Stimulated activated CD4-positive, alpha-beta T cell treated with anti-CD3 and anti-CD28 coated beads, Interleukin-15, amount 100 ng/mL, for 48 hours (primary cell): Measurements from ENCODE around the gene USP50.
"Not testable (repeated sequence)": the region's sequence is repeated elsewhere in the genome, so short reads cannot be mapped to it uniquely, and the experiment has no call there.

Source experiments
- DNase-seq, 2 donors: peaks; one replicate each; pipeline ENCODE4 v3.0.0-alpha.2; 2020; ENCODE audit warnings: low read depth in 2 of 2

USP50 gene

DNA sequence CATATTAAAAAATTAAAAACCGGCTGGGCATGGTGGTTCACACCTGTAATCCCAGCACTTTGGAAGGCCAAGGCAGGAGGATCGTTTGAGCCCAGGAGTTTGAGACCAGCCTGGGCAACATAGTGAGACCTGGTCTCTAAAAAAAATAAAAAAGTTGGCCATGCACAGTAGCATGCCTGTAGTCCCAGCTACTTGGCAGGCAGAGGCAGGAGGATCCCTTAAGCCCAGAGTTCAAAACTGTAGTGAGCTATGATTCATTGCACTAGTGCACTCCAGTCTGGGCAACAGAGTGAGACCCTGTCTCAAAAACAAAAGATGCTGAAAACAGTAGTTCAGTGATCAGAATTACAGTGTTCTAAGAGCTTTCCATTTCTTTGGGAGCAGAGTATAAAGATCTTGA is 40.8 kb downstream of the USP50 start:
- DNase-seq, result not testable (repeated sequence)

DNA sequence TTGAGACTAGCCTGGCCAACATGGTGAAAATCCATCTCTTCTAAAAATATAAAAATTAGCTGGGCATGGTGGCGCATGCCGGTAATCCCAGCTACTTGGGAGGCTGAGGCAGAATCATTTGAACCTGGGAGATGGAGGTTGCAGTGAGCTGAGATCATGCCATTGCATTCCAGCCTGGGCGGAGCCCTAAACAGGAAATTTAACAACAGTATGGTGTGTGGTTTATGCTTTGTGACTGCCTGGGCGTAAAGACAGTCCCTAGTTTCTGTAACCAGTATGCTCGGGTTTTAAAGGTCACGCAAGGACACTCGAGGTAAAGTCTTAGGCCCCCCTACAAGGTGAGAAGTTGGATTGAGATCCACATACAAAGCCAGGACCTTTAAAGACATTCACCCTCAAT is 43.3 kb downstream of the USP50 start:
- DNase-seq, result no peak

DNA sequence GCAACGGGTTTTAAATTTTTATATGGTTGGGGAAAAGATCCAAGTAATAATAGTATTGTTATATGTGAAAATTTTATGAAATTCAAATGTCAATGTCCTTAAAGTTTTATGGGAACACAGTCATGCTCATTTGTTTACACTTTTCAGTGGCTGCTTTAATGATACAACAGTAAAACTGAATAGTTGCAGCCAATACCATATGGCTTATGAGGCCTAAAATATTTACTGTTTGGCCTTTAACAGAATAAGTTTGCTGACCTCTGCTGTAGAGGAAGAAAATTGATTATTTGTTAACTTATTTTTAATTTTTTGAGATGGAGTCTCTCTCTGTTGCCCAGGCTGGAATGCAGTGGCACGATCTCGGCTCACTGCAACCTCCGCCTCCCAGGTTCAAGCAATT is 44.7 kb downstream of the USP50 start:
- DNase-seq, result no peak

DNA sequence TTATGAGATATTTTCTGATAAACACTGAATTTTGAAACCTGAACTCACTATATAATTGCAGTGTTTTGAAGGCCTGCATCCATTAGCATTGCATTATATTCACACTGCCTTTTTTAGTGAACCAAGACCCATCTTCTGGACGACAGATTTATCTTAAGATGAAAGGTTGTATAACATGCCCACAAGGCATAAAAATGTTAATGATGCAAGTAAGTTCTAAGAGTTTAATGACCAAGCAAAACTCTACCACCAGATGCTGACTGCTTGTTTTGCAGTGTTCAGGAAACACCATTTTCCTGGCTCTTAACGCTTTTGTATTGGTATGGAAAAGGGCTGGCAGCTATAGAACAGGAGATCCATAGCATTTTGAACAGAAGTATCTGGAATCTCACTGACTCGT is 46.1 kb downstream of the USP50 start:
- no peak for DNase-seq

DNA sequence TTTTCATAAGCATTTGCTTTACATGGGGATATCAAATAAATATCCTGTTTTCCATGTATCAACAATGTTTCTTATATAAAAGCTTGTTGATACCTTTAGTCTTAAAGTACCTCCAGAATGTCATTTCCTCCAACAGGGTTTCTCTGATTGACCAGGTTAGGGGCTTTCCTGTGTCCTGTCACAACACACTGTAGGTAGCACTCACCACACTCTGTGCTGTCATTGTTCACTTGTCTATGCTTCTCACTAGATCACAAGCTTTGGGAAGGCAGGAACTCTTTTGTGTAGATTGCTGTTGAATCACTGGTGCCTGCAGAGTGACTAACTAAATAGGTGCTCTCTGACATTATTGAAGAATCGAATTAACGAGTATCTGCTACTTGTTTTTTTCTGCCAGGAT is 49.8 kb downstream of the USP50 start:
- no peak for DNase-seq

DNA sequence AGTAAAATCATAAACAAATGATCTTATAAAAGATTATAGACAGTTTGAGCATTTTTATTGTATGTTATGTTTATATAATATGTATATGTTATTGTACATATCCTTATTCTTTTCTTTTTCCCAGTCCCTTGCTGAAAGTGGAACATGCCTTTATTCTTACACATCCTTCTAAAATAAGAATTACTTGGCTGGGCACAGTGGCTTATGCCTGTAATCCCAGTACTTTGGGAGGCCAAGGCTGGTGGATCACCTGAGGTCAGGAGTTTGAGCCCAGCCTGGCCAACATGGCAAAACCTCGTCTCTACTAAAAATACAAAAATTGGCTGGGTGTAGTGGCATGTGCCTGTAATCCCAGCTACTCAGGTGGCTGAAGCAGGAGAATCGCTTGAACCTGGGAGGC is 51.9 kb downstream of the USP50 start:
- DNase-seq, result not testable (repeated sequence)

DNA sequence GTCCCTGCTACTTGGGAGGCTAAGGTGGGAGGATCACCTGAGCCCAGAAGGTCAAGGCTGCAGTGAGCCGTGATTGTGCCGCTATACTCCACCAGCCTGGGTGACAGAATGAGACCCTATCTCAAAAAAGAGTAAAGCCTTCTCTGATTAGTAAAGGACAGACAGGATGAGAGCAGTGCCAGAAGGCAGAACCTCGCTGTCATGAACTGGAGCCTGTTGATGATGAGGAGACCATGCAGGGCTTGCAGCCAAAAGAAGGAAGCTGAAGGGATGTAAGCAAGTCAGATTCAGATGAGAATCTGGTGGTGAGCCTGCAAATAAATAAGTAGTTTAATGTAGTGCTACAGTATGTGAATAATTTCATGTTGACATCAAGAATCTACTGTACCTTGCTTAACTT is 52.8 kb downstream of the USP50 start:
- DNase-seq, result no peak

DNA sequence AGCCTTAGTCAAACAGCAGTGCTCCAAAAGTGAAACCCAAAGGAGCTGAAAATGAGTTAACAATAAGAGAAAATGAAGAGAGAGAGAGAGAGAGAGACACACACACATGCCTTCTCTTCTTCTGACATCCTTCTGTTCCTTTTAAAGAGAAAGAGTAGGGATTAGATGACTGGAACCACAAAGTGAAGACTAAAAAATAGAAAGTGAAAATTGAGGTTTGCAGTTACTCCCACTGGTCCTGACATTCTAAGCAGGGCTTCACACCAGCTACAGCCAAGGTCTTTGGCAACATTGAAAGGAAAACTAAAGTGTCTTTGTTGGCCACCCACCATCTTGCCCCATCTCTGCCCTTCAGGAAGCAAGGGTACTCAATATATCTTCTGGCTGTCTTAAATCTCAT is 59.2 kb downstream of the USP50 start:
- DNase-seq, result no peak

DNA sequence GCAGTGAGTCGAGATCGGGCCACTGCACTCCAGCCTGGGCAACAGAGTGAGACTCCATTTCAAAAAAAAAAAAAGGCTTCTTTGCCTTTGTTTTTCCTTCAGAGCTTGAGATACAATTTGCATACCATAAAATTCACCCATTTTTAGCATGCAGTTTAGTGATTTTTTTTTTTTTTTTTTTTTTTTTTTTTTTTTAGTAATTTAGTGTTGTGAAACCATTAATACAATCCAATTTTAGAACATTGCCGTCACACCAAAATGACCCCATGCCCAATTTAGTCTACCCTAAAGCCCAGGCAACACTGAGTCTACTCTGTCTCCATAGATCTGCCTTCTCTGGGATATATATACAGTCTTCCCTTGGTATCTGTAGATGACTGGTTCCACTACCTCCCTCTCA is 61.1 kb downstream of the USP50 start:
- no peak for DNase-seq

DNA sequence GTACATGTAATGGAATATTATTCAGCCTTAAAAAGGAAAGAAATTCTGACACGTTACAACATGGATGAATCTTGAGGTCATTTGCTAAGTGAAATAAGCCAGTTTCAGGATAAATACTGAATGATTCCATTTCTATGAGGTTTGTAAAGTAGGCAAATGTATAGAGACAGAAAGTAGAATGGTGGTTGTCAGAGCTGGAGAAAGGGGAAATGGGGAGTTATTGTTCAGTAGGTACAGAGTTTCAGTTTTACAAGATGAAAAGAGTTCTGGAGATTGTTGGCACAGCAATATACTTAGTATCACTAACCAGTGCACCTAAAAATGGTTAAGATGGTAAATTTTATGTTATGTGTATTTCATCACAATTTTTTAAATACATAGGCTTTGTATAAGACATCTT is 61.7 kb downstream of the USP50 start:
- DNase-seq, result no peak

DNA sequence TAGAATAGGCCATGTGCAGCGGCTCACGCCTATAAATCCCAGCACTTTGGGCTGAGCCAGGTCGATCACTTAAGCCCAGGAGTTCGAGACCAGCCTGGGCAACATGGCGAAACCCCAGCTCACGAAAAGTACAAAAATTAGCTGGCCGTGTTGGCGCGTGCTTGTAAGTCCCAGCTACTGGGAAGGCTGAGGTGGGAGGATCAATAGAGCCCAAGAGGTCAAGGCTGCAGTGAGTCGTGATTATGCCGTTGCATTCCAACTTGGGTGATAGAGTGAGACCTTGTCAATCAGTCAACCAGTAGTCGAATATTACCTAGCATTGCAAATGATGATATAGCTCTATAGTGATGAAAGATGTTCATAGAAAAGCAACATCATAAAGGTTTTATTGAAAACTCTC is 70.3 kb downstream of the USP50 start:
- DNase-seq, result no peak

DNA sequence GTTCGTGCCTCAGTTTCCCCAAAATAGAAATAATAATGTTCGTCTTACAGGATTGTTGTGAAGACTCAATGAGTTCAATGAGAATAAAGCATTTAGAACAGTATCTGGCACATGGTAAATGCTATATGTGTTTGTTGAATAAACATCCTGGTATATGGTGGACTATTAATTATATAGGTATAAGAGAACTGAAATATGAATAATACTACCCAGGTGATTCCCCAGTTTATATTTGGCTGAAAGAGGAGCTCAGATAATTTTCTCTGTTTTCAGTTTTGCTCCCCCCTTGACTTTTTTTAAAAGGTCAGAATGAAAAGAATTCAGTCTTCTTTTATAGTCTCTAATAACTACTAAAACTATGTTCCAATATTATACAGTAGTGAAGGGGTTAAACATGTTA is 75.4 kb downstream of the USP50 start:
- DNase-seq, result no peak

DNA sequence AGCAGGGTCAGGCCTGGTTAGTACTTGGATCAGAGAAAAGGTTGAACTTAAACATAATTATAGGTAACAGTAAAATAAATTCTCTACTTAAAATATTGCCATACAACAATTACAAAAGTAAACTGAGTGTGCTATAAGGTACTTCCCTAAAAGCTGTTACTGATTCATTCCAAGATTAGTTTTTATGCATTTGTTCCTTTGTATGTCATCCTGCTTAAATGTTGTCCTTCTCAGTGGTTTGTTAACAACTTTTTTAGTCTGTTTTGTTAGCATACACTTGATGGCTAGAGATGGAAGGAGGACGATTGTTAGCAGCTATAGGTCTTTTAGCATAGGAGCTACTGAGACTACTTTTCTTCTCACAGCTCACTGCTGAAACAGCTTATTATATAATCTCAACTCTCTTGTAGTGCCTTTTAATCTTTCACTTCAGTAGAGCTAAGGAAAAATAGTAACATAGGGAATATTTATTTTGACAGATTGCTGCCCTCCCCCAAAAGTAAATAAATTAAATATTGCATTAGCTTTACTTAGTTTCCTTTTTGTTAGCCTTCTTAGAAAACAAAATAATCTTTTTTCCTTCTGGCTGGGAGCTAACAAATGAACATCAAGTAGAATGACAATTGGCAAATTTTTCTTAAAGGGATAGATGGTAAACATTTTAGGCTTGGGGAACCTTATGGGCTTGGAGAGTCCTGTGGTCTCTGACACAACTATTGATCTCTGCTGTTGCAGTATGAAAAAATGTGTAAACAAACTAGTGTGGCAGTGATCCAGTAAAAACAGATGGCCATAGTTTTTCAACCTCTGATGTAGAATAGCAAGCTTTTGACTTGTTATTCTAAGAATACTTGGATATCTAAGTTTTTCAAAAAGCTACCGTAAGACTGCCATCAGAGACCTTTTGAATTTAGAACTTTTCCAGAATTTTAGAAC is 82.8 kb downstream of the USP50 start:
- no peak for DNase-seq

DNA sequence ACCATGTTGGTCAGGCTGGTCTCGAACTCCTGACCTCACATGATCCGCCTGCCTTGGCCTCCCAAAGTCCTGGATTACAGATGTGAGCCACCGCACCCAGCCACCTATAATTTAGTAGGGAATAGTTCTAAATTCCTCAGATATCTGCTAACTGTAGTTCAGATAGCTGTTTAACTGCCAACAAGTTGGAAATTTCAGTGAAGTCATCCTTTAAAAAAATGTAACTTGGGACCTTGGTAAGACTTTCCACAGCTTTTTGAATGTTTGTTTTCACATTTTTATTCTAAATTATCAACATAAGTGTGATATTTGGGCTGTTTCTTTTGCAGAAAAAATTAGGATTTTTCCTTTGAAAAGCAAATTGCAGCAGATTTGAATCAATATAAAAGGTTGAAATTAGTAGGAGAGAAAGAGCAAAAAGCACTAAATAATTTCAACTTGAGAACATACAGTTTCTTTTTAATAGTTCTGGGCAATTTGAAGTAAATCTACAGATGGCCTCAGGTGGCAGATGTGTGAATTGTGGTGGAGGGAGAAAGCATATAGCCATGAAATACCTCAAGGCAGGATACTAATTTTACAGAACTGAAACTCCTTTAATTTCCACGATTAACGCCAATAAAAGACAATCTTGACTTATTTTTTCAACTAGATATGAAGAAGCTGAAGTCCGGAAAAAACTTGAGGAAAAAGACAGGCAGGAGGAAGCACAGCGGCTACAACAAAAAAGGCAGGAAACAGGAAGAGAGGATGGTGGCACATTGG is 87.9 kb downstream of the USP50 start:
- no peak for DNase-seq

DNA sequence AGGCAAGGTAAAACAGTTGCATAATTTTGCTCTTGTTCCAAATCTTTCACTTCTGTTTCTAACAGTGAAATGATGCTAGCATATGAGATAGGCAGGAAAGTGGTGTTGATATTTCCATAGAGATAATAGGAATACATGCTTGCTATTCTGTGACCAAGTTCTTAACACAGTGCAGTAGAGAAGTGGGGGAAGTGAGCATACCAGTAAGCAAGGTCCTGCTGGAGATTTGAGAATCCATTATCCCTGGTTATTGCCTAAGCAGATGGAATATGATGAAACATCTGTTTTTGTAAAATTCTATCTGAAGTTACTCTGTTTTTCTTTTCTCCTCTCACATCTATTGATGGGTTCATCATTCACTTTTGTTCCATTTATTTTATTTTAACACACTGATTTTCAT is 93.5 kb downstream of the USP50 start:
- no peak for DNase-seq
